GM21447 (cell line): ENCODE data around the gene SERPINB10.

ENCODE experiments used
- ATAC-seq: cut with Tn5 transposase; IDR thresholded peaks from one replicate; pipeline ENCODE4 v1.9.1; 2021; ENCODE audit not compliant: unreplicated experiment

The SERPINB10 gene

GRCh38 chr18:63979409-63979920 is 71.7 kb downstream of the SERPINB10 start:
- no peak for ATAC-seq

- ATAC-seq: no peak
Observed at GRCh38 chr18:63980027-63980426, 72.3 kb downstream of the SERPINB10 start.

- no peak for ATAC-seq
Observed at GRCh38 chr18:63980896-63981460, 73.2 kb downstream of the SERPINB10 start.

GRCh38 chr18:63981719-63982118 is 74.0 kb downstream of the SERPINB10 start:
- ATAC-seq: no peak

GRCh38 chr18:63982361-63982760 is 74.6 kb downstream of the SERPINB10 start:
- ATAC-seq: no peak
